Measurements from ENCODE around the gene PDF. TPM values are rescaled to one million over a fixed set of nuclear protein-coding genes. Genes with fewer than 3 reads are reported as not detected.

PDF gene
- total and polyA plus RNA-seq, 2 experiments from 2014 or later = 18.0 to 21.5 TPM

- H3K4me3 ChIP-seq = no peak overlapping the region
- H3K9me3 ChIP-seq (ENCODE audit: low read depth) = no peaks in the 10 kb centered on the region
- in situ Hi-C loops (cut with MboI) = no loop called here
- no peaks in the 10 kb centered on the region for H3K9me2 ChIP-seq (ENCODE audit: insufficient read depth)
- TF ChIP-seq EZH2phosphoT487 (IDR thresholded peaks at IDR 0.05; ENCODE audit: insufficient read depth, low read depth) = no peak
- no peak for TF ChIP-seq EZH2 (IDR thresholded peaks at IDR 0.05; ENCODE audit: insufficient read depth, poor library complexity, severe bottlenecking)
- H3K4me2 ChIP-seq (ENCODE audit: unreplicated experiment) = no peak overlapping the region
- 93 to 95% methylated on average over 1 of the region's 1 CpG for WGBS, 2 experiments (ENCODE audit: low coverage in 1 of 2, low lambda C conversion rate in 2 of 2, missing lambda C conversion rate in 2 of 2)
- no peak for DNase-seq
- H4K20me1 ChIP-seq (ENCODE audit: insufficient read depth) = no peaks in the 10 kb centered on the region
- H3K27ac ChIP-seq = no peak overlapping the region
- 0 out of 2 replicates have a peak, but pooled peaks cover 14% of the 10 kb centered on the region for H3F3A ChIP-seq (ENCODE audit: insufficient read depth)
- H2AFZ ChIP-seq = no peak overlapping the region
- peaks cover 48% of the 10 kb centered on the region for H3K36me3 ChIP-seq (ENCODE audit: low read depth)
- H3K27me3 ChIP-seq (replicated peaks; ENCODE audit: insufficient read depth) = no peaks in the 10 kb centered on the region
- no peak overlapping the region for H3K9ac ChIP-seq
- H3K4me1 ChIP-seq (ENCODE audit: insufficient read depth) = no peaks in the 10 kb centered on the region
- peaks cover 59% of the 10 kb centered on the region for H3K79me2 ChIP-seq (ENCODE audit: insufficient read depth)
Observed at GRCh38 chr16:69373019-69373418, 42.6 kb upstream of the PDF start.

DNA sequence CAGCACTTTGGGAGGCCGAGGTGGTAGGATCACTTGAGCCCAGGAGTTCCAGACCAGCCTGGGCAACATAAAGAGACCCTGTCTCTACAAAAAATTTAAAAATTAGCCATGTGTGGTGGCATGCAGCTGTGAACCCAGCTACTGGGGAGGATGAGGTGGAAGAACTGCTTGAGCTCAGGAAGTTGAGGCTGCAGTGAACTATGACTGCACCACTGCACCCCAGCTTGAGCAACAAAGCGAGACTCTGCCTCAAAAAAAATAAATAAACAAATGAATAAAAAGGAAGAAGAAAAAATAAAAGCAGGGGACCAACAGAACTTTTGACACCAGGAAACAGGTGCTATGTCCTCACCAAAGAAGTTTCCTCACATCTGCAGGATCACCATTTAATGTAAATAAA lies 41.2 kb upstream of the PDF start:
- Histone ChIP-seq H3K9me3 (ENCODE audit: low read depth) (no peaks in the 10 kb centered on the region), H3F3A (ENCODE audit: insufficient read depth) (0 out of 2 replicates have a peak, but pooled peaks cover 13% of the 10 kb centered on the region), H3K4me2 (ENCODE audit: unreplicated experiment) (no peak overlapping the region), H2AFZ (no peak overlapping the region), H3K36me3 (ENCODE audit: low read depth) (peaks cover 51% of the 10 kb centered on the region), H3K4me1 (ENCODE audit: insufficient read depth) (no peaks in the 10 kb centered on the region), H4K20me1 (ENCODE audit: insufficient read depth) (no peaks in the 10 kb centered on the region), H3K9me2 (ENCODE audit: insufficient read depth) (no peaks in the 10 kb centered on the region), H3K27me3 (replicated peaks; ENCODE audit: insufficient read depth) (no peaks in the 10 kb centered on the region), H3K27ac (no peak overlapping the region), H3K9ac (no peak overlapping the region), H3K4me3 (no peak overlapping the region), H3K79me2 (ENCODE audit: insufficient read depth) (peaks cover 50% of the 10 kb centered on the region)
- WGBS, 2 experiments (ENCODE audit: low coverage in 1 of 2, low lambda C conversion rate in 2 of 2, missing lambda C conversion rate in 2 of 2) = 92 to 100% methylated on average over 2 of the region's 2 CpGs
- no peak for DNase-seq
- in situ Hi-C loops (cut with MboI) = no loop called here
- TF ChIP-seq EZH2 (IDR thresholded peaks at IDR 0.05; ENCODE audit: insufficient read depth, poor library complexity, severe bottlenecking) = no peak

- no peak overlapping the region for H3K9ac ChIP-seq
- TF ChIP-seq EZH2phosphoT487 (IDR thresholded peaks at IDR 0.05; ENCODE audit: insufficient read depth, low read depth) = no peak
- TF ChIP-seq EZH2 (IDR thresholded peaks at IDR 0.05; ENCODE audit: insufficient read depth, poor library complexity, severe bottlenecking) = no peak
- H3K4me1 ChIP-seq (ENCODE audit: insufficient read depth) = no peaks in the 10 kb centered on the region
- no peak overlapping the region for H3K4me3 ChIP-seq
- no peaks in the 10 kb centered on the region for H3K9me2 ChIP-seq (ENCODE audit: insufficient read depth)
- no peak overlapping the region for H2AFZ ChIP-seq
- no peaks in the 10 kb centered on the region for H4K20me1 ChIP-seq (ENCODE audit: insufficient read depth)
- in situ Hi-C loops (cut with MboI) = no loop called here
- peaks cover 37% of the 10 kb centered on the region for H3K79me2 ChIP-seq (ENCODE audit: insufficient read depth)
- H3F3A ChIP-seq (ENCODE audit: insufficient read depth) = 0 out of 2 replicates have a peak, but pooled peaks cover 13% of the 10 kb centered on the region
- H3K27me3 ChIP-seq (replicated peaks; ENCODE audit: insufficient read depth) = no peaks in the 10 kb centered on the region
- H3K9me3 ChIP-seq (ENCODE audit: low read depth) = no peaks in the 10 kb centered on the region
- H3K4me2 ChIP-seq (ENCODE audit: unreplicated experiment) = no peak overlapping the region
- H3K36me3 ChIP-seq (ENCODE audit: low read depth) = peaks cover 58% of the 10 kb centered on the region
- no peak overlapping the region for H3K27ac ChIP-seq
- 98 to 99% methylated on average over 4 of the region's 4 CpGs for WGBS, 2 experiments (ENCODE audit: low coverage in 1 of 2, low lambda C conversion rate in 2 of 2, missing lambda C conversion rate in 2 of 2)
- no peak for DNase-seq
Observed at GRCh38 chr16:69368866-69369265, 38.5 kb upstream of the PDF start.

- H3K36me3 ChIP-seq (ENCODE audit: low read depth) = peaks cover 58% of the 10 kb centered on the region
Observed at GRCh38 chr16:69367980-69368379, 37.6 kb upstream of the PDF start.

More at GRCh38 chr16:69367980-69368379, 37.6 kb upstream of the PDF start:
- WGBS, 2 experiments (ENCODE audit: low coverage in 1 of 2, low lambda C conversion rate in 2 of 2, missing lambda C conversion rate in 2 of 2) = 55 to 63% methylated on average over 7 of the region's 7 CpGs
- H3K4me2 ChIP-seq (ENCODE audit: unreplicated experiment) = no peak overlapping the region
- H3K4me1 ChIP-seq (ENCODE audit: insufficient read depth) = no peaks in the 10 kb centered on the region
- H3K27me3 ChIP-seq (replicated peaks; ENCODE audit: insufficient read depth) = no peaks in the 10 kb centered on the region
- H3K27ac ChIP-seq = 0 out of 2 replicates have a peak overlapping the region, but pooled peaks have one; percentile 23
- H3K79me2 ChIP-seq (ENCODE audit: insufficient read depth) = peaks cover 28% of the 10 kb centered on the region
- no peak for TF ChIP-seq EZH2 (IDR thresholded peaks at IDR 0.05; ENCODE audit: insufficient read depth, poor library complexity, severe bottlenecking)
- no peak for TF ChIP-seq EZH2phosphoT487 (IDR thresholded peaks at IDR 0.05; ENCODE audit: insufficient read depth, low read depth)
- no peaks in the 10 kb centered on the region for H3K9me2 ChIP-seq (ENCODE audit: insufficient read depth)
- H3K9ac ChIP-seq = no peak overlapping the region
- H4K20me1 ChIP-seq (ENCODE audit: insufficient read depth) = no peaks in the 10 kb centered on the region
- 0 out of 2 replicates have a peak, but pooled peaks cover 13% of the 10 kb centered on the region for H3F3A ChIP-seq (ENCODE audit: insufficient read depth)
- DNase-seq = peak; percentile 32
- in situ Hi-C loops (cut with MboI) = no loop called here
- no peaks in the 10 kb centered on the region for H3K9me3 ChIP-seq (ENCODE audit: low read depth)
- H2AFZ ChIP-seq = no peak overlapping the region
- no peak overlapping the region for H3K4me3 ChIP-seq
